Lower leg skin (tissue), 4 donors: ENCODE data around the gene TP53RK. TPM values are rescaled to one million over a fixed set of nuclear protein-coding genes. Genes with fewer than 3 reads are reported as not detected.

Source experiments
- DNase-seq, 2 donors: peaks; one replicate each; pipeline ENCODE4 v3.0.0-alpha.2; 2019; ENCODE audit warnings: low spot score in 2 of 2
- H3K4me3 ChIP-seq: fragments of 200-600 bp; sonication (generic); 2 replicates; pipeline ENCODE4 v1.5.1; 2017; ENCODE audit warnings: mild to moderate bottlenecking, low read depth; ENCODE audit not compliant: poor library complexity, severe bottlenecking
- POLR2A ChIP-seq, 2 donors: fragments of 450-650 bp; IDR thresholded peaks; one replicate each; pipeline ENCODE4 v1.6.1; 2016 to 2017; ENCODE audit warnings: antibody characterized with exemption in 2 of 2, mild to moderate bottlenecking in 1 of 2, moderate library complexity in 1 of 2
- WGBS, 2 donors: methylation state at CpG; one replicate each; pipeline ENCODE4 v1.1.5; 2018; 5-methylcytosine and 5-hydroxymethylcytosine counted together
- intact Hi-C: fragments of 100-400 bp; cut with DNase I; formaldehyde crosslinking; loops from one replicate; pipeline ENCODE4 v1.15.0; 2023; ENCODE audit warnings: low total_unique reads
- total RNA-seq, 4 donors: library from RNA; depleted of rRNA; stranded (reverse); fragments of >200 nt; gene quantifications; one replicate each; pipeline ENCODE4 v1.1.0, GENCODE V29; 2016
- TF ChIP-seq, protein P1 (sequence below), 3 donors: fragments of 450-650 bp; IDR thresholded peaks; one replicate each; pipeline ENCODE4 v1.5.1; 2016; ENCODE audit warnings: antibody characterized with exemption in 3 of 3, mild to moderate bottlenecking in 3 of 3, moderate library complexity in 2 of 3

The TP53RK gene
- total RNA-seq, 4 donors from 2014 or later: 19.5 to 28.6 (median 24.0) TPM

DNA sequence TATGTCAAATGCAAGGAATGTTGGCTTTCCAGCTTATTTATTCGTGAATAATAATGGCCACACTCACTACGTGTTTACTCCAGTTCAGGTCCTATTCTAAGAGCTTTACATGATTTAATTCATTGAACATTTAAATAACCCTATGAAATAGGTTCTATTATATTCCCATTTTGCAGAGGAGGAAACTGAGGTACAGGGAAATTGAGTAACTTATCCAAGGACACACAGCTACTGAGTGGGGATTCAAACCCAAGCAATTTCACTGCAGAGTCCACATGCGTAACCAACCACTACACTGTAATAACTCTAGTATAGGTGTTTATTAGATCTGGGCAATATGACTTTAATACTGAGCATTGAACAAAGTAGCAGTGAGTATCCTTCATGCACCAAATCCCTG, 25.7 kb downstream of the TP53RK start:
- DNase-seq: no peak
- intact Hi-C loops: no loop called here
- H3K4me3 ChIP-seq: no peak overlapping the region
- 93 to 96% methylated on average over 3 of the region's 3 CpGs for WGBS, 2 donors
- TF ChIP-seq, protein P1, sequence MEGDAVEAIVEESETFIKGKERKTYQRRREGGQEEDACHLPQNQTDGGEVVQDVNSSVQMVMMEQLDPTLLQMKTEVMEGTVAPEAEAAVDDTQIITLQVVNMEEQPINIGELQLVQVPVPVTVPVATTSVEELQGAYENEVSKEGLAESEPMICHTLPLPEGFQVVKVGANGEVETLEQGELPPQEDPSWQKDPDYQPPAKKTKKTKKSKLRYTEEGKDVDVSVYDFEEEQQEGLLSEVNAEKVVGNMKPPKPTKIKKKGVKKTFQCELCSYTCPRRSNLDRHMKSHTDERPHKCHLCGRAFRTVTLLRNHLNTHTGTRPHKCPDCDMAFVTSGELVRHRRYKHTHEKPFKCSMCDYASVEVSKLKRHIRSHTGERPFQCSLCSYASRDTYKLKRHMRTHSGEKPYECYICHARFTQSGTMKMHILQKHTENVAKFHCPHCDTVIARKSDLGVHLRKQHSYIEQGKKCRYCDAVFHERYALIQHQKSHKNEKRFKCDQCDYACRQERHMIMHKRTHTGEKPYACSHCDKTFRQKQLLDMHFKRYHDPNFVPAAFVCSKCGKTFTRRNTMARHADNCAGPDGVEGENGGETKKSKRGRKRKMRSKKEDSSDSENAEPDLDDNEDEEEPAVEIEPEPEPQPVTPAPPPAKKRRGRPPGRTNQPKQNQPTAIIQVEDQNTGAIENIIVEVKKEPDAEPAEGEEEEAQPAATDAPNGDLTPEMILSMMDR (IDR thresholded peaks at IDR 0.05): no peak
- no peak for TF ChIP-seq POLR2A (IDR thresholded peaks at IDR 0.05)

DNA sequence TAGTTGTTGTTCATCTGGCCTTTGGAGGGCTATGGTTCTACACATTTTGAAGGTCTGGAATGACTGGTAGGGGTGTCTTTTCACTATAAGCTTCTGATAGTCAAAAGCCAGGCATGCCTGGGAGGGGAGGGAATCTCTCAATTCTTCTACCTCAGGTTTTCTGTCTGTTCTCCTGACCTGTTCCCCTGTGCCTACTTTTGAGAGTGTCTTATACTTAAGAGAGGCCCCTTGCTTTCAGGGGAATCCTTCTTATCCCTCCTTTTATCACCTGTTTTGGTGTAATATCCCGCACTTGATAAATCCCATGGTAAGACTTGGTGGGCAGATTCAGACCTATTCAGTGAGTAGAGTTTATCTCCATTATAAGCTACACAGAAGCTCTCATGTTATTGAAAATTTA, 27.6 kb downstream of the TP53RK start:
- peak in 1 of 2 donors; percentile 8 for DNase-seq
- intact Hi-C loops: no loop called here
- WGBS, 2 donors: 94 to 100% methylated on average over 1 of the region's 1 CpG
- no peak overlapping the region for H3K4me3 ChIP-seq
- TF ChIP-seq, protein P1 (IDR thresholded peaks at IDR 0.05): no peak
- TF ChIP-seq POLR2A (IDR thresholded peaks at IDR 0.05): no peak

DNA sequence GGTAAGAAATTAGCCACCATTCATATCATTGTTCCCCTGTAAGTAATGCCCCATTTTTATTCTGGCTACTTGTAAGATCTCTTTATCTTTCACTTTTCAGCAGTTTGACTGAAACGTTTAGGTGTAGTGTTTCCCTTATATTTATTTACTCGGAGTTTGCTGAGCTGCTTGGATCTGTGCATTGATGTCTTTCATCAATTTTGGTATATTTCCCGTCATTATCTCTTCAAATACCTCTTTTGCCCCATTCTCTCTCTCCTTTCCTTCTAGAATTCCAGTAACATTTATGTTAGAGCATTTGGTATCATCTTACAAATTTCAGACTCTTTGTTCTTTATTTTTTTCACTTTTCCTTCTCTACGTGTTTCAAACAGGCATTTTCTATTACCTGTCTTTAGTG, 28.8 kb downstream of the TP53RK start:
- no peak for DNase-seq
- no peak for TF ChIP-seq POLR2A (IDR thresholded peaks at IDR 0.05)
- TF ChIP-seq, protein P1 (IDR thresholded peaks at IDR 0.05): no peak
- H3K4me3 ChIP-seq: no peak overlapping the region
- intact Hi-C loops: no loop called here
- 91 to 92% methylated on average over 4 of the region's 4 CpGs for WGBS, 2 donors

DNA sequence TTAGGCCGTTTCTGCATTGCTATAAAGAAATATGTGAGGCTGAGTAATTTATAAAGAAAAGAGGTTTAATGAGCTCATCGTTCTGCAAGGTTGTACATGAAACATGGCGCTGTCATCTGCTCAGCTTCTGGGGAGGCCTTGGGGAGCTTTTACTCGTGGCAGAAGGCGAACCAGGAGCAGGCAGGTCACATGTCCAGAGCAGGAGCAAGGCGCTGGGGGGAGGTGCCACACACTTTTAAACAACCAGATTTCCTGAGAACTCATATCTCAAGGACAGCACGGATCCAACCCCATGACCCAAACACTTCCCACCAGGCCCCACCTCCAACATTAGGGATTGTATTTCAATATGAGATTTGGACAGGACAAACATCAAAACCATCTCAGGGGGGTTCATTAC, 31.6 kb downstream of the TP53RK start:
- H3K4me3 ChIP-seq: no peak overlapping the region
- TF ChIP-seq, protein P1 (IDR thresholded peaks at IDR 0.05): no peak
- no peak for TF ChIP-seq POLR2A (IDR thresholded peaks at IDR 0.05)
- intact Hi-C loops: no loop called here
- peak in 1 of 2 donors; percentile 57 for DNase-seq
- 77 to 84% methylated on average over 7 of the region's 7 CpGs for WGBS, 2 donors

DNA sequence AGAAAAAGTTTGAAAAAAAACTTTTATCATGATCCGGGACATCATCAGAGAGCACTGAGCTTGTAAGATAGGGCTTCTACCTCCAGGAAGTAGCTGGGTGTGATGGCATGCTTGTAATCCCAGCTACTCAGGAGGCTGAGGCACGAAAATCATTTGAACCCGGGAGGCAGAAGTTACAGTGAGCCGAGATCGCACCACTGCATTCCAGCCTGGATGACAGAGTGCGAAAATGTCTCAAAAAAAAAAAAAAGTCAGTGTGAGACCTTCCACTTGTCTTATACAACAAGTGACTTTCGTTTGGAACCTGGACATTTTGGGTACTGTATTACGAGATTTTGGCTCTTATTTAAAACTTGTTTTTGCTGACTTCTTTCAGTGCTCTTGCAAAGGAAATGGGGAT, 32.1 kb downstream of the TP53RK start:
- TF ChIP-seq, protein P1 (IDR thresholded peaks at IDR 0.05): no peak
- TF ChIP-seq POLR2A (IDR thresholded peaks at IDR 0.05): no peak
- no peak overlapping the region for H3K4me3 ChIP-seq
- intact Hi-C loops: no loop called here
- 91 to 94% methylated on average over 8 of the region's 8 CpGs for WGBS, 2 donors
- DNase-seq: peak in 1 of 2 donors; percentile 21

DNA sequence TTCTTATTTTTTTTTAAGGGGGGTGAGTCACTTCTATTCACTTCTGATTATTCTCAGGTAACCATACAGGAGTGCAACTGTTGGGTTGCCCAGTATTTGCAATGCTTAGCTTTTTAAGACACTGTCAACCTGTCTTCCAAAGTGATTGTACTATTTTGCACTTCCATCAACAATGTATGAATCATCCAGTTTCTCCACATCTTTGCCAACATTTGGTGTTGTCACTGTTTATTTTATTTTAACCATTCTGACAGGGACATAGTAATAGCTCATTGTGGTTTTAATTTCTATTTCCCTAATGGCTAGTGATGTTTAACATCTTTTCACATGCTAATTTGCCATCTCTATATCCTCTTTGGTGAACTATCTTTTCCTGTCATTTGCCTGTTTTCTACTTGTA, 36.5 kb downstream of the TP53RK start:
- TF ChIP-seq, protein P1 (IDR thresholded peaks at IDR 0.05): no peak
- no peak for TF ChIP-seq POLR2A (IDR thresholded peaks at IDR 0.05)
- H3K4me3 ChIP-seq: no peak overlapping the region
- DNase-seq: no peak
- intact Hi-C loops: no loop called here
